Urothelium cell line (cell line): ENCODE results near the gene PIN1.
"Not testable (repeated sequence)": the region's sequence is repeated elsewhere in the genome, so short reads cannot be mapped to it uniquely, and the experiment has no call there.

Source experiments
- DNase-seq: peaks from one replicate; pipeline ENCODE4 v3.0.0; 2011; ENCODE audit warnings: low spot score, mixed read lengths
- FAIRE-seq: peaks from 2 replicates; lab custom pipeline; 2011; peaks lifted over from hg19 to GRCh38; lab: Jason Lieb, UNC

PIN1 gene

GRCh38 chr19:9818175-9818733, 16.9 kb upstream of the PIN1 start:
- DNase-seq (no peak), FAIRE-seq (no peak)

GRCh38 chr19:9818734-9819595, 16.2 kb upstream of the PIN1 start, which contains the start of gene FBXL12:
Gene FBXL12, minus strand, starts transcription at chr19:9819079. Its CDS starts 266 bp downstream, at chr19:9818813.
- FAIRE-seq: no peak
- peak; percentile 95 for DNase-seq

- DNase-seq (no peak), FAIRE-seq (no peak)
These were observed 15.6 kb upstream of the PIN1 start for GRCh38 chr19:9819596-9819909.

GRCh38 chr19:9820034-9820433, 15.1 kb upstream of the PIN1 start:
- DNase-seq, FAIRE-seq: not testable (repeated sequence)

GRCh38 chr19:9823816-9824215, 11.3 kb upstream of the PIN1 start:
- FAIRE-seq (no peak), DNase-seq (no peak)

- FAIRE-seq: no peak
These were observed 7.6 kb upstream of the PIN1 start, which contains the start of gene UBL5 for GRCh38 chr19:9827289-9828238. Gene UBL5, plus strand, starts transcription at chr19:9827918. Its CDS starts 420 bp downstream, at chr19:9828338.

GRCh38 chr19:9828551-9829063, 6.5 kb upstream of the PIN1 start:
- FAIRE-seq (no peak), DNase-seq (no peak)

More at GRCh38 chr19:9827289-9828238, 7.6 kb upstream of the PIN1 start, which contains the start of gene UBL5:
- peak; percentile 87 for DNase-seq

GRCh38 chr19:9834307-9834725, 802 bp upstream of the PIN1 start:
- DNase-seq (no peak), FAIRE-seq (no peak)

- FAIRE-seq (no peak), DNase-seq (no peak)
These were observed 410 bp downstream of the PIN1 start for GRCh38 chr19:9835507-9835949.

- DNase-seq: no peak
These were observed 903 bp downstream of the PIN1 start for GRCh38 chr19:9836021-9836420.

GRCh38 chr19:9838324-9838723, 3.2 kb downstream of the PIN1 start:
- no peak for DNase-seq
- no peak for FAIRE-seq

More at GRCh38 chr19:9836021-9836420, 903 bp downstream of the PIN1 start:
- no peak for FAIRE-seq

- FAIRE-seq (no peak), DNase-seq (no peak)
These were observed 4.3 kb downstream of the PIN1 start for GRCh38 chr19:9839415-9839814.

- DNase-seq: no peak
- no peak for FAIRE-seq
These were observed 7.9 kb downstream of the PIN1 start for GRCh38 chr19:9842834-9843625.

GRCh38 chr19:9843626-9844273, 8.6 kb downstream of the PIN1 start:
- not testable (repeated sequence) for DNase-seq, FAIRE-seq

GRCh38 chr19:9847087-9847671, 12.1 kb downstream of the PIN1 start:
- FAIRE-seq: peak; percentile 37
- DNase-seq: peak; percentile 79

GRCh38 chr19:9848060-9848459, 12.9 kb downstream of the PIN1 start:
- FAIRE-seq (no peak), DNase-seq (no peak)

- no peak for FAIRE-seq
- DNase-seq: no peak
These were observed 13.6 kb downstream of the PIN1 start for GRCh38 chr19:9848762-9849161.

- DNase-seq (no peak), FAIRE-seq (no peak)
These were observed 14.7 kb downstream of the PIN1 start for GRCh38 chr19:9849791-9850190.
